GM23338 (cell line): ENCODE results near the gene COBLL1.

Experiments
- CREB1 ChIP-seq: fragments of 250-450 bp; sonication (Bioruptor Pico); IDR thresholded peaks from 2 replicates; pipeline ENCODE4 v1.5.0; 2020; ENCODE audit warnings: low read depth, mild to moderate bottlenecking, moderate library complexity
- CTCF ChIP-seq, 2 experiments: fragments of 200-600 bp in 1 of 2; sonication (generic) in 1 of 2; conservative IDR thresholded peaks; 2 replicates each; pipeline versions ENCODE4 v1.5.1 to v1.6.1; 2016 to 2017; ENCODE audit warnings: antibody characterized with exemption in 2 of 2, low read depth in 2 of 2, mild to moderate bottlenecking in 2 of 2, moderate library complexity in 1 of 2
- EZH2 ChIP-seq: fragments of 200-600 bp; sonication (generic); IDR thresholded peaks from one replicate; pipeline ENCODE4 v1.8.0; 2017; ENCODE audit warnings: antibody characterized with exemption, mild to moderate bottlenecking, low read depth; ENCODE audit not compliant: unreplicated experiment
- POLR2AphosphoS5 ChIP-seq: IDR thresholded peaks from 2 replicates; pipeline ENCODE4 v1.6.1; 2016; ENCODE audit warnings: antibody characterized with exemption, low read depth
- STAT1 ChIP-seq: IDR thresholded peaks from one replicate; pipeline ENCODE4 v1.6.1; 2016; ENCODE audit warnings: antibody characterized with exemption; ENCODE audit not compliant: unreplicated experiment

DNA sequence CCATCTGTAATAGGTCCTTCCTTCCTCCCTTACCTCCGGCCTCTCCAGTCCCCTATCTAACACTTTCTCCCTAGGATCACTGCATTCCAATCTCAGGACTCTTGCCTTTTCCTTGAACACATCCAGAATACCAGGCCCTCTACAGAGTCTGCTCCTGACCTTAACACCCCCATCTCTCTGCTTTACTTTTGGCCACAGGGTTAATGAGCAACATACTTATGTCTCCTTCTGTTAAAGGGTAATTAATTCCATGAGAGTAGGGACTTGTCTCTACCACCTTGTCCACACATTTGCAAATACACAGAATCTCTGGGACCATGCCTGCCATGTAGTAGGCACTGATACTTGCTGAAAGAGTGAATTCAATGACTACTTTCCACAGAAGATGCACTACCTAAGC is 94.9 kb downstream of the COBLL1 start:
- TF ChIP-seq CREB1 (CRISPR knock-in tag) (no peak), EZH2 (no peak), CTCF (conservative IDR thresholded peaks at IDR 0.05; ENCODE audit: low read depth in 2 of 2) (no peak), POLR2AphosphoS5 (no peak), STAT1 (no peak)
